NCI-H1930 (cell line): ENCODE results near the gene LBX1.

Experiments
- DNase-seq, 2 experiments: peaks; one replicate each; lab custom pipeline; 2025; lab: John Stamatoyannopoulos, UW

LBX1 gene

DNA sequence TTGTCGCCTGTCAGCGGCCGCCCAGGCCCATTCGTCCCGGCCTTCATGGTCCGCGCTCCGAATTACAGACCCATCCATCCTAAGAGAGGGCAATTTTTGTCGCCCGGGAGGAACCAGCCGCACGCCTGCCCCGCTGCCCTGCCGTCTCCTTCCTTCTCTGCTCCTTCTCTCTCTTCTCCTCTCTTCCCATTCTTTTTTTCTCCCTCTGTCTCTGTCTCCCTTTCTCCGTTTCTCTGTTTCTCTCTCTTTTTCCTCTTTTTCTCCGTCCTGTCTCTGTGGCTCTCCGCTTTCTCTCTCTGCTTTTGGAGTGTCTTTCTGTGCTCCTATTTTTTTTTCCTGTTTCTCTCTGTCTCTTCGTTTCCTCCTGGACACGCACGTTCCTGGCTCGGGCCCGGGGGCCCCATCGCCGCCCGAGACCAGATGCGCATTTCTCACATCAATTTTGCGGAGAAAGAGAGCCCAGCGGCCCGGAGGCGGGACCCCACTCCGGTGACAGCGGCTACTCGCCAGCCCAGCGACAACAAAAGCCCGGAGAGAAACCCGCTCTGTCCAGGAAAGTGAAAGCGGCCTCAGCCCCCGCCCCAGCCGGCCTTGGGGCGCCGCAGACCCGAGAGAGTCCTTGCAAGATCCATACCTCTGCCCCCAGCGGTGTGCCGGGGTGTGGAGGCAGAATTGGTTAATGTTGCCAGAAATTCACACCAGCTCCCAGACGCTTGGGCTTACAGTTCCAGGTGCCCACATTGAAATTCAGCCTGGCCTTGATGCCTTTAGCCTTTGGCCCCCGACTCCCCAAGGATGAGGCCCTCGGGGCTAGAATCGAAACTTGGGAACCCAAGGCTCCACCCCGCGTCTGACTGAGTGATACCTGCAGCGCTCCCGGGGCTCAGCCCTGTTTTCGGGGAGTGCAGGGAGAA, 4.1 kb downstream of the LBX1 start:
- no peak for DNase-seq

DNA sequence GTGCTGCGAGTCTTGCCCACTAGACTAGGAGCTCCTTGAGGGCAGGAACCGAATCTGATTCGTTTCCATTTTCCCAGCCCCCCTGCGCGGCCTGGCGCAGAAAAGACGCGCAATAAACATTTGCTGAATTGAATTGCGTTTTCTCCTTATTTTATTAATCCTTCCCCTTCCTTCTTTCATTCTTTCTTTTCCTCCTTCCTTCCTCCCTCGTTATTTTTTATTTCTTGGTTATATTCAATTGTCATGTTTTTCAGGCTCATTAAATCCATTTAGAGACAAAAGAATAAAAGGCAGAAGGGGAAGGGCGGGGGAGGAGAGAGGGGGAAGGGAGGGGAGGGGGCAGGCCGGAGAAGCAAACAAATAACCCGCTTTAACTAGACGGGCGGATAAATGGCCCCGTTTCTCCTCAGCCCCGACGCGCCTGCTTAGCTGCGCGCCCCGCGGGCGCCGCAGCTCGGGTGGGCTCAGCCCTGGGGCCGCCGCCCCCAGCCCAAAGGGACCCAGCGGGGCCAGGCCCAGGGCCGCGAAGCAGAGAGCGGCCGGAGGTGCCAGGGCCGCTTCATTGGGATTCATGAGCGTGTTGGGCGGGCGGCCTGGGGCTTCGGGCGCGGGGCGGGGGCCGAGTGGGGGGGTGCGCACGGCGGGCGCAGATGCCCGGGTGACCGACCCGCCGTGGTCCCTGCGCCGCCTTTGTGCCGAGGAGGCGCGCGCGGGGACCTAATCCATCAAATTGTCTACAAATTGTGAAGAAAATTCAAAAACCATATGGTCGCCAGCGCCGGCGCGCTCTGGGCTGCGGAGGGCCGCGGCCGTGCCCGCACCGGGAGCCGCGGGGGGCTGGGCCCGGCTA, 5.0 kb downstream of the LBX1 start:
- DNase-seq, result no peak

DNA sequence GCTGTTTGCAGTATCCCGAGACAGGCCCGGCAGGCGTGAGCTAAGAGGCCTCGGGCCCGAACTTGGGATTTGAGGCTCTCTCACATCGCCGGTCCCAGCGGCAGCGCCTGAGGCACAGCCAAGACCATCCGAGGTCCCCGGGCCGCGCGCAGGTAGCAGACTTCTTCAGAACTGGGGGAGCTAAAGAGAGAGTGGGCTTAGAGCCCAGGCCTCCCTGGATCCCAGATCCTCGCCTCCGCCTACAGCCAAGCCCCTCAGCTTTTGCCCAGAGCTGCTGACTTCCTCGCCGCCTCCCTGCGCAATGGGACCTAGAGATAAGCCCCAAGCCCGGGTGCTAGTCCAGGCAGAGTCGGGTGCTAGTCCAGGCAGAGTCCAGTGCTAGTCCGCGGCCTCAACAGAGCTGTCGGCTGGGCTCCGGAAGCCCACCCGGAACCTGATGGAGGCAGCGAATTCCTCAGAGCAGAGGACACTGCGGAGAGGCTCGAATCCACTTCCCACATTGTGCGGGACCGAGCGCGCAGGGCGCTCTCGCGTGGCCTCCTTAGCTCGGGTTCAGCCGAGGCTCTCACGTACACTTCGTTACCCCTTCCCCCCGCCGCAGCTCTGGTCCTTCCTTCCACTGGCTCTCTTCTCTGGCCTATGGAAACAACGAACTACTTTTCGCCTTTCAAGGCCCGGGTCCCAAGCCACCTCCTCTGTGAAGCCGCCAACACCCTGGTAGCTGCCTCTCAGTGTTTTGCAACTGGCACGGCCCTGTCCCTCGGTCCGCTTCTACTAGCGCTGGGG, 5.8 kb downstream of the LBX1 start:
- DNase-seq, result no peak

DNA sequence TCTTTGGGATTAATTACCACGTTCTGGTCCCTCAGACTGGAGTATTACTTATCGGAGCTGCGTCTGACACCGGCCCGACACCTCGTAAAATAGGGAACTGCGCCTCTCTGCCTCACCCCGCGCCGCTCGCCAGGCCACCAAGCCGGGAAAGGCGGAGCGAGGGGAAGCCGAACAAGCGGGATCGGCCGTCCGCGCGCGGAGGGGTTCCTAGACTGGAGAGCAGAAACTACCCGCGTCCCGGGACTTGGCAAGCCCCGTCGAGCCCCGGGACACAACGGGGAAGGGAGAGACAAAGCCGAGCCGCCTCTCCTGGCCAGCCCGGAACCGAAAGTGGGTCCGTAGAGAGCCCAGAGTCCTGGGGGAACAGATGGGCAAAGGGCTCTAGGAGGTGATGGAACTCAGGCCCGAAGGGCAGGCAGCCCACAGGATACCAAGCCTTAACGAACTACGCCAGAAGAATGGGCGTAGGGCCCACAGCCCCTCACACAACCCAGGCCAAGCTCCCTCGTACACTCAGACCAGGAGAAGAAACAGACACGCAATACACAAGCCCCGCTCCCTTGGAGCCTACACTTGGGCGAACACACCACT, 6.5 kb downstream of the LBX1 start:
- DNase-seq, result no peak

DNA sequence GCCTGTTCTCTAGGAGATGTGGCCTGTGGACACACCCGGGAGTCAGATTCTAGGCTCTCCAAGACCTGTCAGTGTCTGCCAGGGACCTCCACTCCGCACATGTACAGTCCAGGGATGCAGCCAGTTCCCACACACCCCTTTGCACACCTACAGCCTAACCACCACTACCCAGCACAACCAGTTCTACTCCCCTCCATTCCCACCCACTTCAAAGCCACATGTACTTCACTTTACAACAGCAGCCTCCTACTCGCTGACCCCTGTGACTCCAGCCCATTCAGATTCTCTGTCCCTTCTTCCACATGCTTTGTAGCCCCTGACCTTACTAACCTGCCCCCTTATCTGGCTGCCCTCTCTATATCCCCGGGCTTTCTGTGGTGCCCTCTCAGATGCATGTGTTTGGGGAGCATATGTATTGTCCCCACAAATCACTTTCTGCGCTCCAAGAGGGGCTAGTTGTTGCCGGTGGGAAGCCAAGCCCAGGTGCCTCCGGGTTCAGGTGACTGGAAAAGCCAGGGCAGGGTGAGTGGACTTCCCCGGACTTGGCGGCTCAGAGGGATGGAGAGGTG, 7.2 kb downstream of the LBX1 start:
- DNase-seq, result no peak

DNA sequence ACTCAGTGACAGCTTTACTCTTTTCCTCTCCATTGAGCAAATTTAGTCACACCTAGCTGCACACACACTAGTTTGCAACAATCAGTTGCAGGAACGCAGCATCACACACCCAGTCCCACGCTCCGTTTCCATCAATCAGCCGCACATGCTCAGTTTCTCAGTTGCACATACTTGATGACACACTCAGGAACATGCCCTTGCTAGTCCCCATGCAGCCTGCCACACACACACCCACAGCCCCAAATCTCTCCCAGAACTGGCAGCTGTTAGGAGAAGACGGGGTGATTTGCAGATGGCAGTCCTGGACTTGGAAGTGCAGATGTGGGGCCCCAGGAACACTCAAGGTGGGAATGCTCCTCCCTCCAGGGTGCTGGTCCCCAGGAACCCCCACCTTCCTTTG, 7.7 kb downstream of the LBX1 start:
- no peak for DNase-seq

DNA sequence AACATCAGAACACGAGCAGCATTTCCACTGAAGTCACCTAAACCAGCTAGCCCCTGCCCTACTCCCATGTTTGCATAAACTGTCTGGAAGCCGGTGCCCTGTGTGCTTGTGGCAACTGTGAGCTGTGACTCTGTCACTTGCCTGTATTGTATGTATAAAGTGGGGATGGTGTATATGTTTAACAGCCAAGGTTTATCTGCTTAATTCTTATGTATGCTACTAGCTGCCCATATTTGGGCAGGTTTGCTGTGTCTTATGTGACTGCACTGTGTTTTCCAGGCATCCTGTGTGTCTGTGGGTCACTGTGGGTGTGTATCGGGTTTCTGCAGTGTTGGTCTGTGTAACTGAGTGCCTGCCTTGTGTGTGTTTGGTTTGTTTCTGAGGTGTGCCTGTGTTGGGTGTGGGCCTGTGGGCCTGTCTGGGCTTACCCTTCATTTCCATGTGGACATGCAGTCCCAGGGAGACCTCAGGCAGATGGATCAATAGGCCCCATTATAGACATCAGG, 9.3 kb downstream of the LBX1 start:
- DNase-seq, result no peak

DNA sequence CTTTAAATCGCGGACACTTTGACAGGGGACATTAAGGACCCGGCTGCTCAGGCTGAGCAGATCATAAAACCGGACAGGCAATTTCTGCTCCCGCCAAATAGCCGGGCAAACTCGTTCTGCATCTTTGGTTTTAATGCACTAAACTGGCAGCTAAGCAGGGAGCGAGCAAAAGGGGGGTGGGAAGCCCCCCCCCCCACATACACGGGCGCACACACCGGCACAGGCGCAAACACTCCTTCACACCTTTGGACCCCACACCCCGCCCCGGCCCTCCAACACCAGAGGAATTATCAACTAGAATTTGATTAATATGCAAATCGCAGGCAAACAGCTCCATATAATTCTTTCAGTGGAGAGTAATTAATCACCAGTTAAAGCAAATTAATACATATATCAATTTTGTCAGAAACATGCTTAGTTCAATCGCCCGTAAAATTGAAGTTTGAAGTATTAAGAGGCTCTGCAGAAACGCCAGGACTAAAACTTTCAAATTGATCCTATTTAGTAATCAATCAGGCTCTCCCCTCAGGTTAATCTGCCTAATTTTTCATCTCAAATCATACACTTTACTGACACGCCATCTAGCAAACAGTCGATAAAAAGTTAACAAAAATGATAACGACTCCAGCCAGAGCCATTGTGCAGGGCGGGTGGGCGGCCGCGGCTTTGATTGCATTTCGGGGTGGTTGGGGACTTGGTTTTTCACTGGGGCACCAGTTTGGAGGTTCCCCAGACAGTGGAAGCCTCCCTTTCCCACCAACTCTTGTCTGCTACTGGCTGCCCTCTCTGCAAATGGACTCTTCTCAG, 9.9 kb downstream of the LBX1 start:
- no peak for DNase-seq

DNA sequence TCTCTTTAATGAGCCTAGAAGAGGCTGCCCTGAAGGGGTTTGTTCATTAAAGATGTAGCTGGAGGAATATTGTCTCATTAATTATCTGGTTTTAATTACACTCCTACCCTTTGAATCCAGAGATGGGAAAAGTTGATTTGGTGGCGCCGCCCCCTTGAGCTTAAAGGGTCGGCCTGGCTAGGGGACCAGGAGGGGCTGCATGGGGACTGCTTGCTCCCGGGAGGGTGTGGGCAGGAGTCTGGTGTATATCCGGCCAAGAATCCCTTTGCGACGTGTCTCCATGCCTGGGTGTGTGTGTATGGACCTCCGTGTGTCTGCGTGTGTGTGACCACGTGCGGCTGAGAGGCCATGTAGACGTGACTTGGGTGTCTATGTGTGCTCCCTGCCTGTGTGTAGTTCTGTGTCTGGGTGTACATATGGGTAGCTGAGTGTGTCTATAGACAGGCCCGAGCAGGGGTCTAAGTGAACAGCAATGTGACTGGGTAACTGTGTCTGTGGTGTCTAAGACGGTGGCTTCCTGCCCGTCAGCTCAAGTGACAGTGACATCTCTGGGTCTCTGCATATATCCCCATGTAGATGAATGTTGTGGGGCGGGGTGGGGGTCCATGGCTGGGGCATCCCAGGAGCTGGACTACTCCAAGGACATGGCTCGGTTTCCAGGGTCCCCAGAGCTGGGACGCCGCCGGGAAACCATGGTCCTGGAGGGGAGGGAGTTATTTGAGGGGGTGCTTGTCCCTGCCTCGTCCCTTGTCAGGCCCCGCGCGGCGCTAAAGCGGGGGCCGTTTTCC, 10.7 kb downstream of the LBX1 start:
- DNase-seq, result no peak

DNA sequence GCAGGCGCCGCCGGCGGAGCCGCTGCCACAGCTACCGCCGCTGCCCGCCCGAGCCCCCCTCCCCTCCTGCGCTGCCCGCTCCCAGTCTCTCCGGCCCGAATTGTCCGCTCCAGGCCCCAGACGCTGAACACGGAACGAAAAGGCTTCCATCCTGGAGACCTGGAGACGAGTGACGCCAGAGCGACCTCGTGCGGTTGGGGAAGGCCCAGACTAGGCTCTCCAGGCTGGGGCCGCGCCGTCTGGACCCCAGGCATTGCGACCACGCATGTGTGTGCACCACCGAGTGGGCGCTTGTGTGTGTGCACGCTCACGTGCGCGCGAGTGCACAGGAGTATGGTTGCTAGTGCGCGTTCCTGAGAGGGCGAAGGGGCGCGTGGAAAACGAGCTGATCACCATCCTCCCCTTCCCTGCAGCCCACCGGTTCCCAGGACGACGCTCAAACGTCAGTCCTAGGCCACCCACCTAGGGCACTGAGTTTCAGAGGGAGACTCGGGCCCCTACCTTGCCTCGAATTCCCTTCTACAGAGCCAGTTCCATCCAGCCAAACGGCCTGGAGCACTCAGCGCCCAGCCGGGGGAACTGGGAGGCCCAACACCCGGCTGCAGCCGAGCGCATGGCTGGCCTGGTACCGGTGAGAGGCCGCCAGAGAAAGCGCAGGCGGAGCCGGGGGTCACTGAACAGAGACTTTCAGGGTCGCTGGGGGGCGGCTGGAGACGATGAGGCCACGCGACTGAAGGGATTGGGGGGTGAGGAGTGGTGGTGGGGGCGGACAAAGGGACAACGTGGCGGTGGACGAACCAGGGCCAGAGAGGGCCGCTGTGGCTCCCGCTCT, 11.6 kb downstream of the LBX1 start:
- peak; percentile 37 to 64 for DNase-seq

DNA sequence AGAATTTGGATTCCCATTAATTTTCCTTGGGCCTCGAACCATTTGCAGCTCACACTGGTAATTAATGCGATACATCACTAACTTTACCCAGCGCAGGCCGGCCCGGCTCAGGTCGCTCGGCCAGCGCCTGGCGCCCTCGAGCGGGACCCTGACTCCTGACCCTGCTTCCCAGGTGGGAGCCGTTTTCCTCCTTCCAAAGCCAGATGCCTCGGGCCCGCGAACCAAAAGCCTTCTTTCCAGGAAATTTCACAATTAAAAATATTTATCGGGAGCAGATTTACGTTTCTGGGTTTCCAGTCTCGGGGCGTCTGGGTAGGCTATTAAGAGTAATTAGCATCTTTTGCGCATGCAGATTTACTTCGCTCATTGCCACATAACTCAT, 12.2 kb downstream of the LBX1 start:
- no peak for DNase-seq

DNA sequence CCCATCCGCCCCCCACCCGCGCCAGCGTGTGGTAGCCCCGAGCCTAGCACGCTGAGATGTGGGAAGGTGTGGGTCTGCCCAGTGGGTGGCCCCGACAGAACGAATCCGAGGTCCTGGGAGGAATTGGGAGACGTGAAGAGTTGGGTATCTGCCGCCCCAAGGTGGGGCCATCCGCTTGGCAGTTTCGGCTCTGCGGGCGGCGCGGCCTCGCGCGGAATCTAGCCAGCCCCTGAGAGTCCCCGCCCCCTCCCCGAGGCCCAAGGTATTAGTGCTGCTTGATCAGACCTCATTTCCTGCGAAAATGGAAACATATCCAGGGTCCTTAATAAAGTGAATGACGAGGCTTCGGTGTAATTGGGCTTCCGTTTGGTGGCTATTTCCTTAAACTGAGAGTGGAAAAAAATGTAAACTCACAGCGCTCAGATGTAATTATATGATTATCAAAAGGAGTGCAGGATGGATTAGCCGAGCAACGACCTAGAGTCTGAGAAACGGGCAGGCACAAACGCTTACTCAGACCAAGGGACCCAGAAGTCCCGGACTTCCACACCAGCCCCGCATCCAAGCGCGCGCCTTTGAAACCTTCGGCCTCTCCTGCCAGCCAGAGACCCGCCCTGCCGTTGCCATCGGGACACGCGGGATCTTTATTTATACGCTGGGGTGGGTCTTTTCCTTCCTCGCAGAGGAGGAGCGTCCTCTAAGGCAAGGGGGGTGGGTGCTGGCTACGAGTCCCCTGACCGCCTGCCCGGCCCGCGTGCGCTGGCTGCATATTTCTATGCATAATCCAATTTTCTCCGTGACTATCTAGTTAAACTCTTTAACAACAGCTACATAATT, 12.8 kb downstream of the LBX1 start:
- DNase-seq, result no peak

DNA sequence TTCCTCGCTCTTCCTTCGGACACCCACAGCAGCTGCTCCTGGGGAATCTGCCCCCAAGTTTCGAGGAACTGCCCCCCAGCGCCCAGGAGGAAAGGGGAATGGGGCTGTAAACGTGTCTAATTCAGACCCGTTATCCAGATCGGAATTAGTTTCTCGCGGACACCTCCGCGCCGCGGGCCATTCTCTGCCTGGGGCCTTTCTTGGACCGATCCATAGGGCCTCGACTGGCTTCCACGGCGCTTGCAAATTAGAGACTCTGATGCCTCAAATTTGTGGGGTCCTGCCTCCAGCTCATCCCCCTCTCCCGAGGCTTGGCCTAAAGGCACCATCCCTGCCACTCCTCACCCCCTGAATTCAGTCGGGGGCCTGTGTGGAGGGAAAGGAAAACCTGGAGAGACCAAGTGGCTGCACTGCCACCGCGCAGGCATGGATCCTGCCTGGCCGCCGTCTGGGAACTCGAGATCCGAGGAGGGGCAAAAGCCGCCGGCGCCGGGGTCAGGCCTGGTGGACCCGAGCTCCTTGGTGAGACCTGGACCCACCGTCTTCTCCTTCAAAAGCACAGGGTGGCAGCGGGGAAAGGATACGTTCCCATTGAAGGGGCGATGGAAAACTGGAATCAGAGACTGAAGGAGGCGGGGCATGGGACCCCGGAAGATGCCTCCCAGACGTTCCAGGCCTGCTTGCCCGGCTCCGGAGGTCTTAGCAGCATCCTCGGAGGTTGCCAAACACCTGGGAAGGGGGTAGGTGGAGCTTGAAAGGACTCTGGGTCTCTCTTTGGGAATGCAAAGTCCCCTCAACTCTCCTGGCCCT, 13.7 kb downstream of the LBX1 start:
- no peak for DNase-seq

DNA sequence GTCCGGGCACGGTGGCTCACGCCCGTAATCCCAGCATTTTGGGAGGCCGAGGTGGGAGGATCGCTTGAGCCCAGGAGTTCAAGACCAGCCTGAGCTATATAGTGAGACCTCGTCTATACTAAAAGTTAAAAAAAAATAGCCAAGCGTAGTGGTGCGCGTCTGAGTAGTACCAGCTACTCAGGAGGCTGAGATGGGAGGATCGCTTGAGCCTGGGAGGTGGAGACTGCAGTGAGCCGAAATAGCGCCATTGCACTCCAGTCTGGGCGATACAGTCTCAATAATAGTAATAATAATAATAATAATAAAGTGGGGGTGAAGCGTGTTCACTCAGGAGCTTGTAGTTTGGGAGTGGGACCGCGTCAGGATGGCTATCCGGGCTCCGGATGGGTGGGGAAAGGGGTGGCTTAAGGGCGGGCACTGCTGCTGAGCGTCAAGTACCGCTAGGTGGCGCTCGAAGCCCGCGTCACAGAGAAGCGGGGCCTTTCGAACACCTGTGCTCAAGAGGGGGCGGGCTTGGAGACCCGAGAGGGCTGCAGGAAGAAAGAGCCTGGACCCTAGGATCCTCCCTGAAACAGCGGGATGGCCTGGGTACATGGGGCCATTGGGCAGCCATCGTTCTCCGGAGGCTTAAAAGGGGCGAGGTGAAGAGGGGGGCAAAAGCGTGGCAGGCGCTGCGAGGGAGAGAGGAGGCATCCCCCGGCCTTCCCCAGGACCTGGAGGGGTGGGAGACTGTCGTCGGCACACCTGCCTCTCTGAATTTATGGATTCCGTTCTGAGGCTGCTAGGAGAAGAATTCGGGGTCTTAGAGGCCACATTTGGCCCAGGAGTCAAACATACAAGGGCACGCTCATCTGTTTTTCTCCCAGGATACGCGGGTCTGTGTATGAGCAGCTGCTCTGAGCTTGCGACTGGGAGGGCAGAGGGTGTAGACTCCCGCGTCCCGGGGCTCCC, 14.5 kb downstream of the LBX1 start:
- DNase-seq, result peak; percentile 55 to 62

DNA sequence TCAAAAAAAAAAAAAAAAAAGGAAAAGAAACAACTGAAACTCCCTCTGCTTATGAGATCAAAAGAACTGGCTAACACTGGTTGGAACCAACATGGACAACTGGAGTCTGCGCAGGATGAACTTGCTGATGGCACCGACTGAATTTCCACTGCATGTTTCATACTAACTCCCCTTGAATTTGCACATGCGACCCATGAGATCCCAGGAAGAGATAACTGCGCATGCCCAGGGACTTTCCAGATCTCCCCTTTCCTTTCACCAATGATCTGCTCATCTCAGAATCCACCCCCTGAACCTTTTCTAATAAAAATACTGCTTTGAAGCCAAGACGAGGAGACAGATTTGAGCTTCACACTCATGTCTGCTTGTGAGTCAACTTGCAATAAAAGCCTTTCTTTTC, 20.7 kb downstream of the LBX1 start:
- no peak for DNase-seq

DNA sequence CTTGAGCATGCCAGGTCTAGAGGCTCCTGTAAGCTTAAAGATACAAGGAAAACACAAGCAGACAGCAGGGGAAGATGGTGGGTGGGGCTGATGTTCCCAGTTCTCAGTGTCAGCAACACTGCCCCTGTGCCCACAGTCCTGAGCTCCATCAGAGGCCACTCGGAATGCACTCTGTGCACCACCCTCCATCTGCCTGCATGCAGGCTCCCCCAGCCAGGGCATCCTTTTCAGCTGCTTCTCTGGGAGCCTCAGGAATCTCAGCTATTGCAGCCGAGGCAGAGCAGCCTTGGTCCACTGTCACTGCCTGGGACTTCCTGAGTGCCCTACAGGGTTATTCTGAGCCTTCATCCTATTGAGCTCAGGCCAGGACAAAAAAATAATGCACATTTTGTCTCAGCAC, 22.2 kb downstream of the LBX1 start:
- DNase-seq, result no peak
